ENCODE results near the gene SLC17A1. TPM values are rescaled to one million over a fixed set of nuclear protein-coding genes. Genes with fewer than 3 reads are reported as not detected.

The SLC17A1 gene
- total RNA-seq, 2 experiments from 2014 or later, result not detected

GRCh38 chr6:25862199-25862598 lies 30.3 kb upstream of the SLC17A1 start:
- Mint-ChIP-seq H3K9me3 (no peaks in the 10 kb centered on the region), H3K4me3 (no peak overlapping the region), H3K36me3 (ENCODE audit: low read depth) (no peaks in the 10 kb centered on the region), H3K27ac (no peak overlapping the region), H3K4me1 (ENCODE audit: low read depth) (peaks cover 31% of the 10 kb centered on the region), H3K27me3 (no peaks in the 10 kb centered on the region)
- no peak for ATAC-seq (ENCODE audit: poor library complexity)
- no peak overlapping the region for H3K27ac ChIP-seq (ENCODE audit: low read depth in 1 of 2, low read length in 2 of 2)
- ChIA-PET CTCF (no interaction called here), POLR2A (no interaction called here)
- TF ChIP-seq CTCF (IDR thresholded peaks at IDR 0.05), result no peak
- H3K27me3 ChIP-seq (ENCODE audit: control insufficient read depth in 1 of 2, insufficient read depth in 2 of 2, low read length in 2 of 2), result no peaks in the 10 kb centered on the region
- no peaks in the 10 kb centered on the region for H3K36me3 ChIP-seq (ENCODE audit: insufficient read depth, low read length)
- intact Hi-C loops (cut with DNase I, micrococcal nuclease), result no loop called here
- H3K4me1 ChIP-seq (ENCODE audit: insufficient read depth, low read length), result peaks cover 12% of the 10 kb centered on the region
- no peak for DNase-seq
- no peak overlapping the region for H3K4me3 ChIP-seq (ENCODE audit: low read length)
- H3K9me3 ChIP-seq (ENCODE audit: control insufficient read depth in 1 of 2, insufficient read depth in 1 of 2, low read length in 2 of 2), result no peaks in the 10 kb centered on the region

GRCh38 chr6:25852756-25853155 lies 20.9 kb upstream of the SLC17A1 start:
- ChIA-PET CTCF (no interaction called here), POLR2A (interaction anchor here (1.6 kb wide), 1 partner anchor 109 kb away, joined by 5 read pairs; the partner anchor contains the start of gene TRIM38)
- TF ChIP-seq CTCF (IDR thresholded peaks at IDR 0.05), result no peak
- peaks cover 5% of the 10 kb centered on the region for H3K4me1 Mint-ChIP-seq (ENCODE audit: low read depth)
- no peak overlapping the region for H3K27ac Mint-ChIP-seq
- H3K4me3 Mint-ChIP-seq, result no peak overlapping the region
- intact Hi-C loops (cut with DNase I, micrococcal nuclease), result no loop called here
- DNase-seq, result no peak
- Histone ChIP-seq H3K27me3 (ENCODE audit: control insufficient read depth in 1 of 2, insufficient read depth in 2 of 2, low read length in 2 of 2) (no peaks in the 10 kb centered on the region), H3K36me3 (ENCODE audit: insufficient read depth, low read length) (no peaks in the 10 kb centered on the region), H3K9me3 (ENCODE audit: control insufficient read depth in 1 of 2, insufficient read depth in 1 of 2, low read length in 2 of 2) (no peaks in the 10 kb centered on the region), H3K4me1 (ENCODE audit: insufficient read depth, low read length) (no peaks in the 10 kb centered on the region), H3K4me3 (ENCODE audit: low read length) (no peak overlapping the region), H3K27ac (ENCODE audit: low read depth in 1 of 2, low read length in 2 of 2) (no peak overlapping the region)
- no peaks in the 10 kb centered on the region for H3K36me3 Mint-ChIP-seq (ENCODE audit: low read depth)
- peaks cover 7% of the 10 kb centered on the region for H3K27me3 Mint-ChIP-seq
- no peaks in the 10 kb centered on the region for H3K9me3 Mint-ChIP-seq
- no peak for ATAC-seq (ENCODE audit: poor library complexity)

DNA sequence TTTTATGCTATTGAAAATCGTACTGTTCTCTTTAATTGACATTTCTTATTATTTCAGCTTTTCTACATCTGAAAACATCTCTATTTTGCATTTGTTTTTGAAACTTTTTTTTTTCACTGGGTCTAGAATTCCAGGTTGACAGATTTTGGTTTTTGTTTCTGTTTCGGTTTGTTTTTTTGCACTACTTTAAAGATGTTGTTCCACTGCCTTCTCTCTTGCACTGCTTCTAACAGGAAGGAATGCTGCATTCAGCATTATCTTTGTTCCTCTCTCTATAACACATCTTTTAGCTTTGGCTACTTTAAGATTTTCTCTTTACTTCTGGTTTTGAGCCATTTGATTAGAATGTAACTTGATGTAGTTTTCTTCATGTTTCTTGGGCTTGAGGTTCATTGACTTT lies 20.1 kb upstream of the SLC17A1 start:
- Histone ChIP-seq H3K4me3 (ENCODE audit: low read length) (no peak overlapping the region), H3K4me1 (ENCODE audit: insufficient read depth, low read length) (no peaks in the 10 kb centered on the region), H3K36me3 (ENCODE audit: insufficient read depth, low read length) (no peaks in the 10 kb centered on the region), H3K9me3 (ENCODE audit: control insufficient read depth in 1 of 2, insufficient read depth in 1 of 2, low read length in 2 of 2) (no peaks in the 10 kb centered on the region), H3K27ac (ENCODE audit: low read depth in 1 of 2, low read length in 2 of 2) (no peak overlapping the region), H3K27me3 (ENCODE audit: control insufficient read depth in 1 of 2, insufficient read depth in 2 of 2, low read length in 2 of 2) (no peaks in the 10 kb centered on the region)
- H3K4me1 Mint-ChIP-seq (ENCODE audit: low read depth), result peaks cover 5% of the 10 kb centered on the region
- peaks cover 11% of the 10 kb centered on the region for H3K27me3 Mint-ChIP-seq
- H3K9me3 Mint-ChIP-seq, result no peaks in the 10 kb centered on the region
- ChIA-PET POLR2A (no interaction called here), CTCF (no interaction called here)
- intact Hi-C loops (cut with DNase I, micrococcal nuclease), result no loop called here
- ATAC-seq (ENCODE audit: poor library complexity), result no peak
- H3K4me3 Mint-ChIP-seq, result no peak overlapping the region
- peak in 1 of 14 experiments; percentile 48 for DNase-seq
- no peaks in the 10 kb centered on the region for H3K36me3 Mint-ChIP-seq (ENCODE audit: low read depth)
- no peak overlapping the region for H3K27ac Mint-ChIP-seq
- TF ChIP-seq CTCF (IDR thresholded peaks at IDR 0.05), result no peak
